Heart left ventricle (tissue), 13 donors: Measurements from ENCODE around the gene FER.

Experiments
- CTCF ChIP-seq, 12 donors: fragments of 200-600 bp; sonication (generic) in 4 of 12; IDR thresholded peaks; one replicate each; pipeline versions ENCODE4 v1.5.0 to v1.8.0; 2018 to 2022; ENCODE audit warnings: antibody characterized with exemption in 12 of 12, mild to moderate bottlenecking in 5 of 12
- POLR2A ChIP-seq, 2 donors: fragments of 450-650 bp; IDR thresholded peaks; one replicate each; pipeline ENCODE4 v1.6.1; 2017; ENCODE audit warnings: antibody characterized with exemption in 2 of 2, mild to moderate bottlenecking in 2 of 2, moderate library complexity in 2 of 2
- donor health status: ischemic (EF 13 %, LVEDD 7.1; RV severe dilation, severe dysfunction).
- donor health status: DM: no; HTN: yes; CAD: no.
- donor health status: DM: no; HTN: no; CAD: no.
- donor health status: ischemic (EF 25% LVEDD 6.9; RV normal size, moderate dysfunction).
- donor health status: ischemic (EF 25% LVEDD 5.7; RV mildly dilated, moderate dysfunction).
- donor health status: ischemic (EF 35%, LVEDD 5.7; RV mildly dilated, moderate dysfunction).
- donor health status: nonischemic (EF 11% LVEDD 7.7; RV severe dilation, severe dysfunction).
- donor health status: DM: yes; HTN: yes; CAD: no.
- donor health status: PGD.
- donor health status: ischemic (EF 29% LVEDD 5.4; RV normal size, mild dysfunction).
- donor health status: nonischemic (EF 23%, LVEDD 6.1; RV moderate dilation, normal function).

GRCh38 chr5:109164001-109164400, 416.3 kb downstream of the FER start:
- TF ChIP-seq CTCF (IDR thresholded peaks at IDR 0.05) = no peak
- TF ChIP-seq POLR2A (IDR thresholded peaks at IDR 0.05) = no peak
